Neutrophil (primary cell): Measurements from ENCODE around the gene ACTL8.

Experiments used
- H3K27ac ChIP-seq: fragments of 200-600 bp; sonication (generic); 2 replicates; pipeline ENCODE4 v1.5.1; 2016; ENCODE audit warnings: mild to moderate bottlenecking, moderate library complexity
- H3K27me3 ChIP-seq: fragments of 200-600 bp; sonication (generic); 2 replicates; pipeline ENCODE4 v1.6.0; 2016; ENCODE audit warnings: mild to moderate bottlenecking
- H3K36me3 ChIP-seq: fragments of 200-600 bp; sonication (generic); 2 replicates; pipeline ENCODE4 v1.5.1; 2017
- H3K4me1 ChIP-seq, 2 experiments: fragments of 200-600 bp in 1 of 2; sonication (generic) in 1 of 2; 1 replicate in 1 of 2; 2 replicates in 1 of 2; pipeline versions ENCODE4 v1.5.1 to v1.6.1; 2013 to 2016; ENCODE audit warnings: low read depth in 1 of 2, low read length in 1 of 2, mild to moderate bottlenecking in 1 of 2, moderate library complexity in 1 of 2; ENCODE audit not compliant: control insufficient read depth in 1 of 2, insufficient read depth in 1 of 2
- H3K4me3 ChIP-seq, 2 experiments: fragments of 200-600 bp in 1 of 2; sonication (generic) in 1 of 2; 1 replicate in 1 of 2; 2 replicates in 1 of 2; pipeline ENCODE4 v1.5.1; 2013 to 2016; ENCODE audit warnings: low read depth in 1 of 2, low read length in 1 of 2, mild to moderate bottlenecking in 1 of 2, moderate library complexity in 1 of 2
- H3K9me3 ChIP-seq: fragments of 200-600 bp; sonication (generic); 2 replicates; pipeline ENCODE4 v1.5.1; 2016
- TF ChIP-seq, protein P1 (sequence below): fragments of 200-600 bp; sonication (generic); IDR thresholded peaks from 2 replicates; pipeline ENCODE4 v1.5.1; 2016; ENCODE audit warnings: antibody characterized with exemption

Gene ACTL8

DNA sequence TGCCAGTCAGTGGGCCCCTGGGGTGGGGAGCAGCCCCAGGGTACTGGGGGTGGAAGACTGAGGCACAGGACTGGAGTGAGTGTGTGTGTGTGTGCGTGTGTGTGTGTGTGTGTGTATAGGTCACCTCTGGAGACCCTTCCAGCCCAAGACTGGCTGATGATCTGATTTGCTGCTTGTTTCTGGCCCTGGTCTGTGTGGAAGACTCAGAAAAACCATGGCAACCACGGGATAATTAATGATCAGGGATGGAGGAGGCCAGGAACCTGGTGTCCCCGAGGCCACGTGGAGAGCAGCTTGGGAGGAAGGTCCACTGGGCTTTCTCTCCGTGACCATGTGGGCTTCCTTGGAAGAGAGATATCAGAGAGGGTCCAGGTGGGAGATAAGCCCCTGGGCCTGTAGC is 4.8 kb upstream of the ACTL8 start:
- H3K4me1 ChIP-seq: no peaks in the 10 kb centered on the region
- H3K27me3 ChIP-seq: peaks cover 2% of the 10 kb centered on the region
- TF ChIP-seq, protein P1, sequence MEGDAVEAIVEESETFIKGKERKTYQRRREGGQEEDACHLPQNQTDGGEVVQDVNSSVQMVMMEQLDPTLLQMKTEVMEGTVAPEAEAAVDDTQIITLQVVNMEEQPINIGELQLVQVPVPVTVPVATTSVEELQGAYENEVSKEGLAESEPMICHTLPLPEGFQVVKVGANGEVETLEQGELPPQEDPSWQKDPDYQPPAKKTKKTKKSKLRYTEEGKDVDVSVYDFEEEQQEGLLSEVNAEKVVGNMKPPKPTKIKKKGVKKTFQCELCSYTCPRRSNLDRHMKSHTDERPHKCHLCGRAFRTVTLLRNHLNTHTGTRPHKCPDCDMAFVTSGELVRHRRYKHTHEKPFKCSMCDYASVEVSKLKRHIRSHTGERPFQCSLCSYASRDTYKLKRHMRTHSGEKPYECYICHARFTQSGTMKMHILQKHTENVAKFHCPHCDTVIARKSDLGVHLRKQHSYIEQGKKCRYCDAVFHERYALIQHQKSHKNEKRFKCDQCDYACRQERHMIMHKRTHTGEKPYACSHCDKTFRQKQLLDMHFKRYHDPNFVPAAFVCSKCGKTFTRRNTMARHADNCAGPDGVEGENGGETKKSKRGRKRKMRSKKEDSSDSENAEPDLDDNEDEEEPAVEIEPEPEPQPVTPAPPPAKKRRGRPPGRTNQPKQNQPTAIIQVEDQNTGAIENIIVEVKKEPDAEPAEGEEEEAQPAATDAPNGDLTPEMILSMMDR: no peak
- H3K4me3 ChIP-seq: no peak overlapping the region
- H3K9me3 ChIP-seq: peaks cover 9% of the 10 kb centered on the region
- H3K36me3 ChIP-seq: no peaks in the 10 kb centered on the region
- H3K27ac ChIP-seq: no peak overlapping the region

GRCh38 chr1:17752356-17752755 is 2.8 kb upstream of the ACTL8 start:
- H3K36me3 ChIP-seq: no peaks in the 10 kb centered on the region
- no peaks in the 10 kb centered on the region for H3K27me3 ChIP-seq
- no peaks in the 10 kb centered on the region for H3K4me1 ChIP-seq
- TF ChIP-seq, protein P1: no peak
- H3K4me3 ChIP-seq: no peak overlapping the region
- no peak overlapping the region for H3K27ac ChIP-seq
- peaks cover 9% of the 10 kb centered on the region for H3K9me3 ChIP-seq

DNA sequence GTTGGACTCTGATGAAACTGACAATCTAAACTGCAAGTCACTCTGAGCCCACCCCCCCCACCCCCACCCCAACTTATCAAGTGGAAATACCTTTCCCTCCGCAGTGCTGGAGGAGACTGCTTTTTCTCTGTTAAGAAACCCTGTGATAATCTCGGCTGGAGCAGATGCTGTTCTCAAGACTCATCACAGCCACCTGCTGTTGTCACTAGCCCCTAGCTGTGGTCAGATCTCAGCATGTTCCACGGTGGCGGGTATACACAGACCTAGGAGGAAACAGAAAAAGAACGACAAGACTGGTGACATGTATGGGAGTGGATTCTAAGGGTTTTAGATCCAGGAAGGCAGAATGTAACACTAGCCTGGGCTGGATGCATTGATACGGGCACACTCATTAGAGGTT is 2.3 kb downstream of the ACTL8 start:
- no peak overlapping the region for H3K4me3 ChIP-seq
- H3K9me3 ChIP-seq: peaks cover 9% of the 10 kb centered on the region
- H3K27ac ChIP-seq: no peak overlapping the region
- no peaks in the 10 kb centered on the region for H3K36me3 ChIP-seq
- TF ChIP-seq, protein P1: no peak
- H3K4me1 ChIP-seq: no peaks in the 10 kb centered on the region
- no peaks in the 10 kb centered on the region for H3K27me3 ChIP-seq

DNA sequence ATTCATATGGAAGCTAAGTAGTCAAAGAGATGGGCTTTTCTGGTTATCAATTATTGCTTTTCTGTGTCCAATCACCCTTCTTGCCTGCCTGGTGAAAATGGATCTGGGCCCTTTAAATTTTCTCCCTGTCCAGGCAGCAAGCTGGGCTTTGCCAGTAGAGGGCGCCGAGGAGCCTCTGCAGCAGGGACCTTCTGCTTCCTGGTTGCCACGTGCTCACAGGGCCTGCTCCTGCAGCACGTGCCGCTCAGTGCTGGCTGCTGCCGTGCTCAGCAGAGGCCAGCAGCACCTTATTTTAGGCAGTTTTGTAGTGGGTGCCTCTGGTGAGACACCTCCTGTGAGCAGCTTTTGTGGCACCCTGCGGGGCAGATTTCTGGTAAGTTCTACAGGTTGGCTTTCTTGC is 4.0 kb downstream of the ACTL8 start:
- TF ChIP-seq, protein P1: no peak
- H3K4me3 ChIP-seq: no peak overlapping the region
- H3K4me1 ChIP-seq: no peaks in the 10 kb centered on the region
- H3K36me3 ChIP-seq: no peaks in the 10 kb centered on the region
- no peaks in the 10 kb centered on the region for H3K27me3 ChIP-seq
- H3K9me3 ChIP-seq: peaks cover 9% of the 10 kb centered on the region
- H3K27ac ChIP-seq: no peak overlapping the region

- Histone ChIP-seq H3K9me3 (no peaks in the 10 kb centered on the region), H3K4me1 (no peaks in the 10 kb centered on the region), H3K36me3 (no peaks in the 10 kb centered on the region), H3K4me3 (no peak overlapping the region), H3K27ac (no peak overlapping the region), H3K27me3 (no peaks in the 10 kb centered on the region)
- TF ChIP-seq, protein P1: no peak
These were observed 7.2 kb downstream of the ACTL8 start for GRCh38 chr1:17762313-17762712.

DNA sequence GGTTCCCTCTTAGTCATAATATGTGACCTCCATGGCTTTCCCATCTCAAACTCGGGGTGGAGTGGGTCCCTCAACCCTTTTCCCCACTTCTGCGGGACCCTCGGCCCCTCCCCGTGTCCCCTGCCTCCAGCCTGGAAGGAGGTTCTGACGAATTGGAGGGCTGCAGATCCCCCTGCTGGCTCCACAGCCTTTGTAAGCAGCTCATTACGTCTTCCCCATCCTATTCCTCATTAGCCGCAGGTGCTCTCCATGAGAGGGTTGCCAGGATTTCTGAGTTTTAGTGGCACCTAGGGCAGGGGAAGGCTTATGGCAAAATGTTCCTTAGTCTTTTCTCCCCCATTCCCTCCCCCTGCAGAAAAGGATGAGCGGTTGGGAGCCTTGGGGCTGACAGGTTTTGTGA is 8.3 kb downstream of the ACTL8 start:
- H3K4me3 ChIP-seq: no peak overlapping the region
- H3K27me3 ChIP-seq: no peaks in the 10 kb centered on the region
- H3K4me1 ChIP-seq: no peaks in the 10 kb centered on the region
- no peaks in the 10 kb centered on the region for H3K36me3 ChIP-seq
- TF ChIP-seq, protein P1: no peak
- no peak overlapping the region for H3K27ac ChIP-seq
- H3K9me3 ChIP-seq: no peaks in the 10 kb centered on the region
